ENCODE results near the gene CDK10. TPM values are rescaled to one million over a fixed set of nuclear protein-coding genes. Genes with fewer than 3 reads are reported as not detected.

The CDK10 gene
- total RNA-seq, 1 donor from 2014 or later, result 132 TPM

DNA sequence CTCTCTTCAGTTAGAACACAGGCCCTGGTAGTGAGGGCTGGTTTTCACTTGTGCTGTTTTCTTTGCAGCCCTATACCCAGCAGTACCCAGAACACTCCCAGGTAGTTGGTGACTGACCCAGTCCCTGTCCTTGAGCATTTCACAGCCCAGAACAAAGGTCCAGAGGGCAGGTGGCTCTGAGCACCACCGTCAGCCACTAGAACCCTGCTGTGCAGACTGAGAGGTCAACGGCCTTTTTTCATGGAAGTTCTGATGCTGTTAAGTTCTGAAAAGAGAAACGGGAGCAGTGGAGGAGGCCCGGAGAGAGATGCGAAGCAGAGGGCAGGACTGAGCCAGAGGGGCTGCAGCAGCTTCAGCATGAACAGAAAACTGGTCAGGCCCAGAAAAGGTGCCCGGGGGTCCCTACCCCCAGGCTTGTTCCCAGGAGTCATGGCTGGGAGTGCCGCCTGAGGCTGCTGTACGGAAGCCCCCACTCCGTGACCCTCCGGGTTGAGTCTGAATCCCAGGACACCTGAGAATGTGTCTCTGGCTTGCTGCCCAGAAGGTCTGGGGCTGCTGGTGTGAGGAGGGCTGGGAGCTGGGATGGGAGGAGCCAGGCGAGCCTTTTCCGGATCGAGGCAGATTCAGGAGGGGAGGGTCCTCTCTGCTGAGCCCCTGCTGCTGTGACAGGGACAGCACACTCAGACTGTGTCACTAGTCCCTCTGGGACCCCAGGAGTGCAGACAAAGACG is 43.5 kb downstream of the CDK10 start:
- Mint-ChIP-seq H3K27ac (peak overlapping the region; percentile 48), H3K36me3 (peaks cover 22% of the 10 kb centered on the region), H3K9me3 (no peaks in the 10 kb centered on the region), H3K4me3 (no peak overlapping the region), H3K4me1 (ENCODE audit: unreplicated experiment) (no peaks in the 10 kb centered on the region), H3K27me3 (no peaks in the 10 kb centered on the region)
- DNase-seq (ENCODE audit: extremely low spot score, unreplicated experiment), result no peak
- TF ChIP-seq CTCF (conservative IDR thresholded peaks at IDR 0.05), result no peak

- Mint-ChIP-seq H3K27me3 (no peaks in the 10 kb centered on the region), H3K4me3 (no peak overlapping the region), H3K36me3 (peaks cover 22% of the 10 kb centered on the region), H3K27ac (no peak overlapping the region), H3K4me1 (ENCODE audit: unreplicated experiment) (no peaks in the 10 kb centered on the region), H3K9me3 (no peaks in the 10 kb centered on the region)
- no peak for DNase-seq (ENCODE audit: extremely low spot score, unreplicated experiment)
- no peak for TF ChIP-seq CTCF (conservative IDR thresholded peaks at IDR 0.05)
Measured at GRCh38 chr16:89730610-89731234, 44.2 kb downstream of the CDK10 start.

DNA sequence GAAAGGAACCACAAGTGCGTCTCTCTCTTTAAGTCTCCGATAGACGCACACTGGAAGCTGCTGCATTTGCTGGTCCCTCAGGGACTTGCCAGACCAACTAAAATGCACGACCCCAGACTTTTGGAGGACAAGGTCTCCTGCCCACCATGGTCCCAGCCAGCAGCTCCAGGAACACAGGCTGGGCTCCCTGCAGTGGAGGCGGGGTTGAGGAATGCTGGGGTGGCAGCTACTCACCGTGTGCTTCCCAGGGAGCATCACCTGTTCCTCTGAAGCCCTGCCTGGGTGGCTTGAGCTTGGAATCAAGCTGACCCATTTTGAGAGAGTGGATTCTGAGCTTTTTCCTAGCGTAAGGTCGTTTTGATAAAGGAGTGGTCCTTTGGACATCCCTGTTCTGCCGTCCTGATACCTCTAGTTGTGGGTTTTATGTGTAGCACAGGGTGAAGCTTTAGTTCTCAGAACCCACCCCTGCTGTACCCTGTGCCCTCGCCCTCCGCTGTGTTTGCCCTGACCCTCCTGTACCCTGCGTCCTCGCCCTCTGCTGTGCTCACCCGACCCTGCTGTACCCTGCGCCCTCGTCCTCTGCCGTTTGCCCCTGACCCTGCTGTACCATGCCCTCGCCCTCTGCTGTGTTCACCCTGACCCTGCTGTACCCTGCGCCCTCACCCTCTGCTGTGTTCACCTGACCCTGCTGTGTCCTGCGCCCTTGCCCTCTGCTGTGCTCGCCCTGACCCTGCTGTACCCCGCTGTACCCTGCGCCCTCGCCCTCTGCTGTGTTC is 45.8 kb downstream of the CDK10 start:
- no peaks in the 10 kb centered on the region for H3K4me1 Mint-ChIP-seq (ENCODE audit: unreplicated experiment)
- H3K36me3 Mint-ChIP-seq, result peaks cover 19% of the 10 kb centered on the region
- DNase-seq (ENCODE audit: extremely low spot score, unreplicated experiment), result no peak
- no peak for TF ChIP-seq CTCF (conservative IDR thresholded peaks at IDR 0.05)
- no peaks in the 10 kb centered on the region for H3K9me3 Mint-ChIP-seq
- no peak overlapping the region for H3K27ac Mint-ChIP-seq
- no peak overlapping the region for H3K4me3 Mint-ChIP-seq
- H3K27me3 Mint-ChIP-seq, result no peaks in the 10 kb centered on the region

DNA sequence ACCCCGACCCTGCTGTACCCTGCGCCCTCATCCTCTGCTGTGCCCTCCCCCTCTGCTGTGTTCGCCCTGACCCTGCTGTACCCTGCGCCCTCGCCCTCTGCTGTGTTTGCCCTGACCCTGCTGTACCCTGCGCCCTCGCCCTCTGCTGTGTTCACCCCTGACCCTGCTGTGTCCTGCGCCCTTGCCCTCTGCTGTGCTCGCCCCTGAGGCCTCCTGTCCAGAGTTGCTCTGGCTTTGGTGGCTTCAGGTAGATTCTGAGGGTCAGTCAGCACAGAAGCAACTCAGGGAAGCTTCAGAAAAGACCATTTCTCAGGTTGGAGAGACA is 46.4 kb downstream of the CDK10 start:
- no peaks in the 10 kb centered on the region for H3K4me1 Mint-ChIP-seq (ENCODE audit: unreplicated experiment)
- no peak overlapping the region for H3K27ac Mint-ChIP-seq
- H3K36me3 Mint-ChIP-seq, result peaks cover 19% of the 10 kb centered on the region
- DNase-seq (ENCODE audit: extremely low spot score, unreplicated experiment), result no peak
- H3K9me3 Mint-ChIP-seq, result no peaks in the 10 kb centered on the region
- TF ChIP-seq CTCF (conservative IDR thresholded peaks at IDR 0.05), result no peak
- H3K4me3 Mint-ChIP-seq, result no peak overlapping the region
- H3K27me3 Mint-ChIP-seq, result no peaks in the 10 kb centered on the region

DNA sequence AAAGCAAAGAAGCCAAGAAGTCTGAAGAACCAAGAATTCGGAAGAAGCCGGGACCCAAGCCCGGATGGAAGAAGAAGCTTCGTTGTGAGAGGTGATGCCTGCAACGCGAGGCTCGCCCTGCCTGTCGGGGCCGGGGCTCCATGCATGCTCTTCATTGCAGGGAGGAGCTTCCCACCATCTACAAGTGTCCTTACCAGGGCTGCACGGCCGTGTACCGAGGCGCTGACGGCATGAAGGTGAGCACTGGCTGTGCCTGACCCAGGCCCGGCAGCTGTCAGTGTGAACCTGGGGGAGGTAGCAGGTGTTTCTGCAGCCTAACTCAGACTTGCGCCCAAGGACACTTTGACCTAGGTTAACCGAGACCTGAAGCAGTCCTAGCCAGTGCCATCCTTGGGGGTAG is 46.8 kb downstream of the CDK10 start:
- Mint-ChIP-seq H3K4me3 (no peak overlapping the region), H3K27me3 (no peaks in the 10 kb centered on the region), H3K27ac (no peak overlapping the region), H3K9me3 (no peaks in the 10 kb centered on the region), H3K4me1 (ENCODE audit: unreplicated experiment) (no peaks in the 10 kb centered on the region), H3K36me3 (peaks cover 19% of the 10 kb centered on the region)
- DNase-seq (ENCODE audit: extremely low spot score, unreplicated experiment), result no peak
- TF ChIP-seq CTCF (conservative IDR thresholded peaks at IDR 0.05), result no peak
